Measurements from ENCODE around the gene HIVEP3. TPM values are rescaled to one million over a fixed set of nuclear protein-coding genes. Genes with fewer than 3 reads are reported as not detected.

HIVEP3 gene
- polyA plus RNA-seq, 1 of the 3 experiments (the other 2 are of a cell fraction) = 6.4 TPM

DNA sequence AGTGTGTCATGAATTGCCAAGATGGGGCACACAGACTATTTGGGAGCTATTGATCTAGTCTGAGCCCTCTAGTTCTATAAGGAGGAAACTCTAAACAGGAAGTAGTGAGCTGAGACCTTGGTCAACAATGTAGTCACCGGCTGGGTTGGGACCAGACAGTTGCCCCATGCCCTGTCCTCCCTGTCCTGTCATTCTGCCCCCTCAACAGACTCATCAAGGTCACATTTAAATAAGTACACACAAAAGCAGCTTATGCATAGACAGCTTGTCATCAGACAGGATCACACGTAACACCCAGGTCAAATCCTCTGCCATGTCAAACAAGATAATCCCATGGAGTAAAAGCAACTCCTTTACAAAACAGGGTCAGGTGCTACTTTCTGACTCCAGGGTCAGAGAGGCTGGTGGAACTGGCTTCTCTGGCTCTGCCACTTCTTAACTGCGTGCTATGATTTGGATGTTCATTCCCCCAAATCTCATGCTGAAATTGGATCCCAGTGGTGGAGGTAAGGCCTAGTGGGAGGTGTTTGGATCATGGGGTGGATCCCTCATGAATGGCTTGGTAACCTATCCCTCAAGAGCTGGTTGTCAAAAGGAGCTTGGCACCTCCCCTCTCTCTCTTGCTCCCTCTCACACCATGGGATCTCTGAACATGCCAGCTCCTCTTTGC is 128.9 kb downstream of the HIVEP3 start:
- Histone ChIP-seq H3F3A (replicated peaks; ENCODE audit: insufficient read depth) (no peaks in the 10 kb centered on the region), H3K27me3 (ENCODE audit: insufficient read depth) (no peaks in the 10 kb centered on the region), H2AFZ (ENCODE audit: low read depth) (no peak overlapping the region), H3K4me3 (ENCODE audit: low read depth in 2 of 2, low read length in 1 of 2) (no peak overlapping the region), H3K79me2 (ENCODE audit: insufficient read depth) (no peaks in the 10 kb centered on the region), H3K9me2 (no peaks in the 10 kb centered on the region), H3K4me1 (ENCODE audit: control insufficient read depth in 1 of 2, insufficient read depth in 2 of 2, low read depth in 1 of 2, low read length in 1 of 2) (no peaks in the 10 kb centered on the region), H3K9ac (no peak overlapping the region), H3K4me2 (no peak overlapping the region), H3K27ac (ENCODE audit: low read depth in 2 of 2, low read length in 1 of 2) (no peak overlapping the region), H3K9me3 (no peaks in the 10 kb centered on the region), H4K20me1 (ENCODE audit: insufficient read depth) (no peaks in the 10 kb centered on the region), H3K36me3 (replicated peaks in 1 of 2; ENCODE audit: control insufficient read depth in 1 of 2, insufficient read depth in 2 of 2, low read length in 1 of 2) (no peaks in the 10 kb centered on the region)
- DNase-seq = no peak
- TF ChIP-seq ELF1 (IDR thresholded peaks at IDR 0.05) = no peak
- TF ChIP-seq, protein P1, sequence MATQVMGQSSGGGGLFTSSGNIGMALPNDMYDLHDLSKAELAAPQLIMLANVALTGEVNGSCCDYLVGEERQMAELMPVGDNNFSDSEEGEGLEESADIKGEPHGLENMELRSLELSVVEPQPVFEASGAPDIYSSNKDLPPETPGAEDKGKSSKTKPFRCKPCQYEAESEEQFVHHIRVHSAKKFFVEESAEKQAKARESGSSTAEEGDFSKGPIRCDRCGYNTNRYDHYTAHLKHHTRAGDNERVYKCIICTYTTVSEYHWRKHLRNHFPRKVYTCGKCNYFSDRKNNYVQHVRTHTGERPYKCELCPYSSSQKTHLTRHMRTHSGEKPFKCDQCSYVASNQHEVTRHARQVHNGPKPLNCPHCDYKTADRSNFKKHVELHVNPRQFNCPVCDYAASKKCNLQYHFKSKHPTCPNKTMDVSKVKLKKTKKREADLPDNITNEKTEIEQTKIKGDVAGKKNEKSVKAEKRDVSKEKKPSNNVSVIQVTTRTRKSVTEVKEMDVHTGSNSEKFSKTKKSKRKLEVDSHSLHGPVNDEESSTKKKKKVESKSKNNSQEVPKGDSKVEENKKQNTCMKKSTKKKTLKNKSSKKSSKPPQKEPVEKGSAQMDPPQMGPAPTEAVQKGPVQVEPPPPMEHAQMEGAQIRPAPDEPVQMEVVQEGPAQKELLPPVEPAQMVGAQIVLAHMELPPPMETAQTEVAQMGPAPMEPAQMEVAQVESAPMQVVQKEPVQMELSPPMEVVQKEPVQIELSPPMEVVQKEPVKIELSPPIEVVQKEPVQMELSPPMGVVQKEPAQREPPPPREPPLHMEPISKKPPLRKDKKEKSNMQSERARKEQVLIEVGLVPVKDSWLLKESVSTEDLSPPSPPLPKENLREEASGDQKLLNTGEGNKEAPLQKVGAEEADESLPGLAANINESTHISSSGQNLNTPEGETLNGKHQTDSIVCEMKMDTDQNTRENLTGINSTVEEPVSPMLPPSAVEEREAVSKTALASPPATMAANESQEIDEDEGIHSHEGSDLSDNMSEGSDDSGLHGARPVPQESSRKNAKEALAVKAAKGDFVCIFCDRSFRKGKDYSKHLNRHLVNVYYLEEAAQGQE (IDR thresholded peaks at IDR 0.05; ENCODE audit: low read depth, low read length) = no peak
- no peak for TF ChIP-seq GATA2 (CRISPR knock-in tag; IDR thresholded peaks at IDR 0.05)
- TF ChIP-seq, protein P2, sequence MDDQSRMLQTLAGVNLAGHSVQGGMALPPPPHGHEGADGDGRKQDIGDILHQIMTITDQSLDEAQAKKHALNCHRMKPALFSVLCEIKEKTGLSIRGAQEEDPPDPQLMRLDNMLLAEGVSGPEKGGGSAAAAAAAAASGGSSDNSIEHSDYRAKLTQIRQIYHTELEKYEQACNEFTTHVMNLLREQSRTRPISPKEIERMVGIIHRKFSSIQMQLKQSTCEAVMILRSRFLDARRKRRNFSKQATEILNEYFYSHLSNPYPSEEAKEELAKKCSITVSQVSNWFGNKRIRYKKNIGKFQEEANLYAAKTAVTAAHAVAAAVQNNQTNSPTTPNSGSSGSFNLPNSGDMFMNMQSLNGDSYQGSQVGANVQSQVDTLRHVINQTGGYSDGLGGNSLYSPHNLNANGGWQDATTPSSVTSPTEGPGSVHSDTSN (IDR thresholded peaks at IDR 0.05) = no peak
- no peak for TF ChIP-seq TEAD4 (IDR thresholded peaks at IDR 0.05; ENCODE audit: borderline replicate concordance, insufficient read depth)
- CTCF ChIA-PET = interaction anchor here (1.3 to 3.9 kb wide), 5 partner anchors 12 to 384 kb away, joined by 3 to 16 read pairs (median 5); no protein-coding TSS in a partner anchor
- WGBS (ENCODE audit: low lambda C conversion rate) = 85% methylated on average over 3 of the region's 3 CpGs
- POLR2A ChIA-PET = no interaction called here

DNA sequence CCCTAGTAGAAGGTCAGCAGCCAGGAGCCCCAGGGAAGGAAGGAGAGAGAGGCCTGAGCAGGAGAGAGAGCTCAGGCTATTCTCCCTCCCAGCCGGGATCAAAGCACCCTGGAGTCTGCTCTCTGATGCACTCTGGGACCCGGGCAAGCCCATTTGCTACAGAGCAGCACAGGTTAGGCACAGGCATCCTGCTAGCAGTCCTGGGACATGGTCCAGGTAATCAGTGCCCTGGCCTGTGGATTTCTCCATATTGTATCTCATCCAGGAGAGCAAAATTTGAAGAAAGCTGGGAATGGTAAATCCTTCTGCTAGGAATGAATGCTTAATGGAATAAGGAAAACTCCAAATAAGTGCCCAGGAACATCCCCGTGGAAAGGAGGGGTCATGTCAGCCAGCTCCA is 130.3 kb downstream of the HIVEP3 start:
- H3K4me2 ChIP-seq = no peak overlapping the region
- H3F3A ChIP-seq (replicated peaks; ENCODE audit: insufficient read depth) = peaks cover 6% of the 10 kb centered on the region
- H3K9me2 ChIP-seq = no peaks in the 10 kb centered on the region
- no peaks in the 10 kb centered on the region for H3K9me3 ChIP-seq
- no peaks in the 10 kb centered on the region for H3K36me3 ChIP-seq (replicated peaks in 1 of 2; ENCODE audit: control insufficient read depth in 1 of 2, insufficient read depth in 2 of 2, low read length in 1 of 2)
- H2AFZ ChIP-seq (ENCODE audit: low read depth) = no peak overlapping the region
- ChIA-PET CTCF (interaction anchor here (0.9 to 3.9 kb wide), 3 partner anchors 9 to 215 kb away, joined by 4 to 16 read pairs (median 7); no protein-coding TSS in a partner anchor), POLR2A (no interaction called here)
- TF ChIP-seq TAF1 (IDR thresholded peaks at IDR 0.05; ENCODE audit: borderline replicate concordance, low read depth, low read length) = no peak
- WGBS (ENCODE audit: low lambda C conversion rate) = 94% methylated on average over 2 of the region's 3 CpGs
- peaks cover 0 to 7% of the 10 kb centered on the region in 2 experiments; a peak in 2 of 4 replicates for H3K4me1 ChIP-seq (ENCODE audit: control insufficient read depth in 1 of 2, insufficient read depth in 2 of 2, low read depth in 1 of 2, low read length in 1 of 2)
- no peaks in the 10 kb centered on the region for H3K27me3 ChIP-seq (ENCODE audit: insufficient read depth)
- DNase-seq = no peak
- no peak overlapping the region for H3K27ac ChIP-seq (ENCODE audit: low read depth in 2 of 2, low read length in 1 of 2)
- H3K79me2 ChIP-seq (ENCODE audit: insufficient read depth) = no peaks in the 10 kb centered on the region
- H3K9ac ChIP-seq = no peak overlapping the region
- no peaks in the 10 kb centered on the region for H4K20me1 ChIP-seq (ENCODE audit: insufficient read depth)
- H3K4me3 ChIP-seq (ENCODE audit: low read depth in 2 of 2, low read length in 1 of 2) = no peak overlapping the region
